WTC11 (cell line): ENCODE measurements around the gene SYTL2. TPM values are rescaled to one million over a fixed set of nuclear protein-coding genes. Genes with fewer than 3 reads are reported as not detected.

Experiments
- ATAC-seq: fragments of 200-7000 bp; cut with Tn5 transposase; 2 replicates; pipeline ENCODE4 v1.10.0; 2021; ENCODE audit warnings: mild to moderate bottlenecking, moderate library complexity
- CTCF ChIA-PET: fragments of 300-600 bp; sonication (Branson Sonifier 250); formaldehyde crosslinking; loops from one replicate; lab custom pipeline; 2021; ENCODE audit warnings: antibody characterized with exemption; lab: Charles Lee
- POLR2A ChIA-PET: fragments of 350-600 bp; sonication (Branson Sonifier 250); formaldehyde crosslinking; loops from one replicate; lab custom pipeline; 2021; ENCODE audit warnings: antibody characterized with exemption; lab: Charles Lee
- DNase-seq: peaks from one replicate; pipeline ENCODE4 v3.0.0; 2021; ENCODE audit warnings: low spot score
- H3K27ac Mint-ChIP-seq: 2 replicates; pipeline ENCODE4 v1.8.0; 2021; ENCODE audit warnings: mixed read lengths
- H3K27me3 Mint-ChIP-seq: 2 replicates; pipeline ENCODE4 v1.8.0; 2021; ENCODE audit warnings: low read depth, mild to moderate bottlenecking, moderate library complexity, mixed read lengths
- H3K36me3 Mint-ChIP-seq: 2 replicates; pipeline ENCODE4 v1.8.0; 2021; ENCODE audit warnings: mixed read lengths
- H3K4me1 Mint-ChIP-seq: 2 replicates; pipeline ENCODE4 v1.8.0; 2022; ENCODE audit warnings: mixed read lengths
- H3K4me3 Mint-ChIP-seq: 2 replicates; pipeline ENCODE4 v1.8.0; 2021; ENCODE audit warnings: mild to moderate bottlenecking, moderate library complexity, mixed read lengths
- H3K9me3 Mint-ChIP-seq: 2 replicates; pipeline ENCODE4 v1.8.0; 2021; ENCODE audit warnings: mixed read lengths
- ATF3 ChIP-seq: sonication (generic); formaldehyde crosslinking; conservative IDR thresholded peaks from 2 replicates; pipeline ENCODE4 v1.8.1; 2022; ENCODE audit warnings: mild to moderate bottlenecking, missing genetic modification reagents
- CDX4 ChIP-seq: fragments of 250-450 bp; sonication (Bioruptor Pico); IDR thresholded peaks from 2 replicates; pipeline ENCODE4 v1.9.0; 2021; ENCODE audit warnings: moderate library complexity, mild to moderate bottlenecking, inconsistent platforms, borderline replicate concordance
- CTCF ChIP-seq: fragments of 200-600 bp; IDR thresholded peaks from 2 replicates; pipeline ENCODE4 v1.8.0; 2022; ENCODE audit warnings: antibody characterized with exemption
- E2F1 ChIP-seq: sonication (generic); formaldehyde crosslinking; IDR thresholded peaks from 2 replicates; pipeline ENCODE4 v1.8.0; 2022; ENCODE audit warnings: mild to moderate bottlenecking, missing genetic modification reagents
- E2F5 ChIP-seq: sonication (generic); formaldehyde crosslinking; IDR thresholded peaks from 2 replicates; pipeline ENCODE4 v1.8.1; 2022; ENCODE audit warnings: mild to moderate bottlenecking, moderate library complexity, missing genetic modification reagents
- ELF4 ChIP-seq: sonication (generic); formaldehyde crosslinking; IDR thresholded peaks from 2 replicates; pipeline ENCODE4 v1.8.1; 2022; ENCODE audit warnings: low read depth, mild to moderate bottlenecking, moderate library complexity, missing genetic modification reagents
- EMX1 ChIP-seq: fragments of 250-450 bp; sonication (Bioruptor Pico); IDR thresholded peaks from 2 replicates; pipeline ENCODE4 v1.8.0; 2021; ENCODE audit warnings: mild to moderate bottlenecking
- ESRRA ChIP-seq: sonication (generic); formaldehyde crosslinking; IDR thresholded peaks from 2 replicates; pipeline ENCODE4 v1.8.1; 2022; ENCODE audit warnings: mild to moderate bottlenecking, missing genetic modification reagents, borderline replicate concordance
- ETV6 ChIP-seq: sonication (generic); formaldehyde crosslinking; IDR thresholded peaks from 2 replicates; pipeline ENCODE4 v1.8.1; 2022; ENCODE audit warnings: mild to moderate bottlenecking, missing genetic modification reagents
- FOXJ3 ChIP-seq: sonication (generic); formaldehyde crosslinking; IDR thresholded peaks from 2 replicates; pipeline ENCODE4 v1.9.0; 2021; ENCODE audit warnings: missing genetic modification reagents, mild to moderate bottlenecking, borderline replicate concordance
- FOXK1 ChIP-seq: sonication (generic); formaldehyde crosslinking; IDR thresholded peaks from 2 replicates; pipeline ENCODE4 v1.8.0; 2022; ENCODE audit warnings: mild to moderate bottlenecking, moderate library complexity, missing genetic modification reagents
- FOXP4 ChIP-seq: sonication (generic); formaldehyde crosslinking; IDR thresholded peaks from 2 replicates; pipeline ENCODE4 v1.8.0; 2022; ENCODE audit warnings: mild to moderate bottlenecking, missing genetic modification reagents
- MAX ChIP-seq: sonication (generic); formaldehyde crosslinking; IDR thresholded peaks from 2 replicates; pipeline ENCODE4 v1.8.0; 2022; ENCODE audit warnings: mild to moderate bottlenecking, missing genetic modification reagents
- NFYB ChIP-seq: sonication (generic); formaldehyde crosslinking; conservative IDR thresholded peaks from 2 replicates; pipeline ENCODE4 v1.8.0; 2022; ENCODE audit warnings: low read depth, missing genetic modification reagents
- PRRX2 ChIP-seq: fragments of 250-450 bp; sonication (Bioruptor Pico); IDR thresholded peaks from 2 replicates; pipeline ENCODE4 v1.8.0; 2021; ENCODE audit warnings: mild to moderate bottlenecking
- SMAD4 ChIP-seq: sonication (generic); formaldehyde crosslinking; IDR thresholded peaks from 2 replicates; pipeline ENCODE4 v1.8.0; 2022; ENCODE audit warnings: mild to moderate bottlenecking, missing genetic modification reagents
- SP1 ChIP-seq: sonication (generic); formaldehyde crosslinking; conservative IDR thresholded peaks from 2 replicates; pipeline ENCODE4 v1.8.1; 2022; ENCODE audit warnings: missing genetic modification reagents
- TEAD1 ChIP-seq: sonication (generic); formaldehyde crosslinking; IDR thresholded peaks from 2 replicates; pipeline ENCODE4 v1.8.0; 2022; ENCODE audit warnings: mild to moderate bottlenecking, missing genetic modification reagents
- TEAD4 ChIP-seq: sonication (generic); formaldehyde crosslinking; IDR thresholded peaks from 2 replicates; pipeline ENCODE4 v1.8.0; 2022; ENCODE audit warnings: mild to moderate bottlenecking, missing genetic modification reagents
- TP53 ChIP-seq: sonication (generic); formaldehyde crosslinking; IDR thresholded peaks from 2 replicates; pipeline ENCODE4 v1.8.1; 2023; ENCODE audit warnings: mild to moderate bottlenecking, missing genetic modification reagents
- ZBTB43 ChIP-seq: sonication (generic); formaldehyde crosslinking; IDR thresholded peaks from 2 replicates; pipeline ENCODE4 v1.8.1; 2023; ENCODE audit warnings: mild to moderate bottlenecking, missing genetic modification reagents
- ZNF121 ChIP-seq: sonication (generic); formaldehyde crosslinking; IDR thresholded peaks from 2 replicates; pipeline ENCODE4 v1.8.0; 2023; ENCODE audit warnings: missing genetic modification reagents
- ZNF423 ChIP-seq: fragments of 250-450 bp; sonication (Bioruptor Pico); IDR thresholded peaks from 2 replicates; pipeline ENCODE4 v2.1.2; 2022; ENCODE audit warnings: mild to moderate bottlenecking, moderate library complexity
- ZSCAN18 ChIP-seq: fragments of 250-450 bp; sonication (Bioruptor Pico); IDR thresholded peaks from 2 replicates; pipeline ENCODE4 v2.1.2; 2022; ENCODE audit warnings: mild to moderate bottlenecking, moderate library complexity
- total RNA-seq: library from RNA; stranded (reverse); gene quantifications from 3 replicates; pipeline ENCODE4 v1.2.3, GENCODE V29; 2021

SYTL2 gene
- total RNA-seq, 1 experiment from 2014 or later: 7.1 TPM

GRCh38 chr11:85651118-85651517 is 159.8 kb downstream of the SYTL2 start:
- Mint-ChIP-seq H3K9me3 (no peaks in the 10 kb centered on the region), H3K27ac (peak overlapping the region; percentile 33), H3K27me3 (no peaks in the 10 kb centered on the region), H3K4me1 (peaks cover 25% of the 10 kb centered on the region), H3K4me3 (no peak overlapping the region), H3K36me3 (peaks cover 5% of the 10 kb centered on the region; the same call in 1 of the 2 replicates)
- TF ChIP-seq FOXP4 (CRISPR knock-in tag) (no peak), ZNF423 (CRISPR knock-in tag) (no peak), ZSCAN18 (CRISPR knock-in tag) (0 out of 2 replicates have a peak, but pooled peaks have one; percentile 72)
- ChIA-PET POLR2A (interaction anchor here (0.7 kb wide), 2 partner anchors 18 to 179 kb away, joined by 3 to 10 read pairs; no protein-coding TSS in a partner anchor), CTCF (no interaction called here)
- DNase-seq (no peak), ATAC-seq (0 out of 2 replicates have a peak, but pooled peaks have one; percentile 4)

- H3K4me3 Mint-ChIP-seq: peak within 1 kb of the TSS; percentile 91
- TF ChIP-seq CTCF (no peak), SP1 (CRISPR knock-in tag) (peak; percentile 77), SMAD4 (CRISPR knock-in tag) (no peak), NFYB (CRISPR knock-in tag) (peak; percentile 57), MAX (CRISPR knock-in tag) (no peak; the same call in 1 of the 2 replicates), TEAD4 (CRISPR knock-in tag) (no peak), ZBTB43 (no peak), TEAD1 (CRISPR knock-in tag) (peak; percentile 66; the same call in 1 of the 2 replicates), FOXJ3 (CRISPR knock-in tag) (no peak), ESRRA (no peak), ZNF121 (CRISPR knock-in tag) (no peak), TP53 (no peak), ETV6 (CRISPR knock-in tag) (peak; percentile 56; the same call in 1 of the 2 replicates), E2F1 (CRISPR knock-in tag) (no peak), PRRX2 (no peak), ELF4 (CRISPR knock-in tag) (no peak), FOXK1 (CRISPR knock-in tag) (peak; percentile 42; the same call in 1 of the 2 replicates), CDX4 (CRISPR knock-in tag) (no peak), ATF3 (no peak), EMX1 (no peak), E2F5 (CRISPR knock-in tag) (0 out of 2 replicates have a peak, but pooled peaks have one; percentile 27)
Observed at GRCh38 chr11:85647604-85648299, 163.2 kb downstream of the SYTL2 start, which contains the start of gene TMEM126A. TMEM126A (plus strand) TSS chr11:85647967; CDS start chr11:85650256, 2,289 bp downstream.

More at GRCh38 chr11:85647604-85648299, 163.2 kb downstream of the SYTL2 start, which contains the start of gene TMEM126A:
- Mint-ChIP-seq H3K36me3 (peaks cover 4% of the 10 kb centered on the region; the same call in 1 of the 2 replicates), H3K9me3 (no peaks in the 10 kb centered on the region), H3K4me1 (peaks cover 32% of the 10 kb centered on the region), H3K27ac (peak within 1 kb of the TSS; percentile 95), H3K27me3 (no peaks in the 10 kb centered on the region)
- CTCF ChIA-PET: interaction anchor here (1.0 to 2.0 kb wide), 4 partner anchors 10 to 183 kb away, joined by 3 to 6 read pairs (median 4); no protein-coding TSS in a partner anchor
- POLR2A ChIA-PET: interaction anchor here (0.6 to 3.3 kb wide), 14 partner anchors 8 to 654 kb away, joined by 3 to 24 read pairs (median 4); partner anchors contain the start of genes CREBZF, DLG2, PICALM and TMEM126B
- DNase-seq (peak; percentile 90), ATAC-seq (peak; percentile 93)
